GM12891 (cell line): Measurements from ENCODE around the gene THSD4.

Experiments used
- PAX5 ChIP-seq: IDR thresholded peaks from 2 replicates; pipeline ENCODE4 v1.6.1; 2011; ENCODE audit warnings: low read length, moderate library complexity, mild to moderate bottlenecking; ENCODE audit not compliant: insufficient read depth, severe bottlenecking
- POLR2A ChIP-seq: IDR thresholded peaks from 2 replicates; pipeline ENCODE4 v1.6.1; 2011; ENCODE audit warnings: low read depth, low read length, control low read depth
- POLR2AphosphoS5 ChIP-seq: IDR thresholded peaks from 2 replicates; pipeline ENCODE4 v1.6.1; 2011; ENCODE audit warnings: low read depth, low read length, control low read depth
- POU2F2 ChIP-seq: IDR thresholded peaks from 2 replicates; pipeline ENCODE4 v1.6.1; 2011; ENCODE audit warnings: low read depth, mild to moderate bottlenecking, control low read depth, low read length, moderate library complexity
- SPI1 ChIP-seq: IDR thresholded peaks from 2 replicates; pipeline ENCODE4 v1.6.1; 2011; ENCODE audit warnings: low read depth, low read length, control low read depth
- TAF1 ChIP-seq: IDR thresholded peaks from 2 replicates; pipeline ENCODE4 v1.6.1; 2011; ENCODE audit warnings: low read depth, low read length, control low read depth

- TF ChIP-seq PAX5, result no peak
- TF ChIP-seq POLR2AphosphoS5, result no peak
- TF ChIP-seq SPI1, result no peak
- TF ChIP-seq POLR2A, result no peak
- TF ChIP-seq TAF1, result no peak
- no peak for TF ChIP-seq POU2F2
These were observed 234.1 kb downstream of the THSD4 start for GRCh38 chr15:71349336-71349735.
